Stimulated activated naive CD4-positive, alpha-beta T cell treated with Interleukin-2 at 50 U/mL for 16 hours (primary cell): ENCODE results near the gene ME3.
"Not testable (repeated sequence)": the region's sequence is repeated elsewhere in the genome, so short reads cannot be mapped to it uniquely, and the experiment has no call there.

ENCODE experiments used
- DNase-seq: peaks from one replicate; lab custom pipeline; 2025; lab: John Stamatoyannopoulos, UW

ME3 gene

DNA sequence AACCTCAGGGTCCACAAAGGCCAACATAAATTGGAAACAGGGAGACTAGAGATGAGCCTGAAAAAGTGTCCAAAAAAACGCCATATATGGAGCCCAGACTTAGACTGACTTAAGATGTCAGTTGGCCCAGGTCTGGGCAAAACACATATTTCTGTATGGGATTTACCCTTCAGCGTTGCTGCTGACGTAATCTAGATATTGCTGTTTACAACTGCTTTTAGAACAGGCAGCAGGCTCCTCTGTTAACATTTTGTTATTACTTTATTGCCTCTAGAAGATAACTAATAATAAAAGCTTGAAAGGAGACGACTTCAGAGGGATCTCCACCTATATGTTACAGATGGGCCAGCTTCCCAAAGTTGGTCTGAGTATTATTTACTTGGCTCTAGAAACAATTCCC lies 8.7 kb downstream of the ME3 start:
- DNase-seq = no peak

DNA sequence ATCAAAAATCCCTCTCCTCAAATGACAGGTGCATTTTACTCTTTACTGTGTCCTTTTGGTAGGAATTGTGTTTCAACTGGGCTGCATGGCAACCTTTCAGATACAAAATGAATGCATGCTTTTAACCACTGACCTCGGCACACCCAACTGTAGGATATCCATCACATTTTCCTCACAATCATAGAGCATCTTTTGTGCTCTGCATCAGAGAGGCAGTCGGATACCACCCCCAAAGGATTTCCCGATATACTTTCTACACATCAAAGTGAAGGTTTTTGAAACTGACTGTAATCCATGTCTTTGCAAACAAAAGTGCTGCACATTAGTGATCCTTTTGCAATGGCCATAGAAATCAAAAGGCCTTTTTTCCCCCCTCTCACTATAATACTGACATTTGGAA lies 9.1 kb downstream of the ME3 start:
- no peak for DNase-seq

DNA sequence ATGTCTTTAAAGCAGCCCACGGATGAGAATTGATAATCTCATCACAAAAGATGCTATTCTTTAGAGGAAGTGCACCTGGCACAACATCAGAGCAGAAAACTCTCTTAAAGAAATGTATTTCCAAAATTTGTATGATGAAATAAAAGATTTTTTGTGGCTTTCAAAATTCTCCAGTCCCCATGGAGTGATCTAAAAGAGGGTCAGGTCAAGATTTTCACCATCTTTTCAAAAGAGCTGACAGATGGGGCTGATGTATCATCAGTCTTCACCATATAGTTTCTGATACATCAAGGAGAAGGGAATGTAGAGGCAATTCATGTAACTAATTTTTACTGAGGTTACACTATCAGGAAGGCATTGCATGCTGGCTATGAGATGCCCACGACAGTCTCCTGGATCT lies 11.7 kb downstream of the ME3 start:
- no peak for DNase-seq

DNA sequence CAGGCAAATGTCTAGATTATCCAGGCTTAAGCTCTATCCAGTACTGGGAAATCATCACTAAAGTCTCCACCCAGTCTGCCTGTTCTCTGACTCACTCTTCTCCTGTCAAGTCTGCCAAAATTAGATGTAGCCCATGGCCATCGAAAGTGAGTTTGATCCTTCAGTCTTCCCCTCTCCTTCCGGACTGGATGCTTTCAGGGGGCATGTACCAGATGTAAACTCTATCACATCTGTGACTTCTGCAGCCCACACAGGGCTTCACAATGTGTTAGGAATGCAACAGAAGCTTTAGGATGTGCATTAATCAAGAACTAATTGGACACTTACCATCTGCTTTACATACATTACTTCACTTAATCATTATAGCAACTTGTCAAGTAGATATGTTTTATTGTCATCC lies 12.3 kb downstream of the ME3 start:
- DNase-seq = no peak

DNA sequence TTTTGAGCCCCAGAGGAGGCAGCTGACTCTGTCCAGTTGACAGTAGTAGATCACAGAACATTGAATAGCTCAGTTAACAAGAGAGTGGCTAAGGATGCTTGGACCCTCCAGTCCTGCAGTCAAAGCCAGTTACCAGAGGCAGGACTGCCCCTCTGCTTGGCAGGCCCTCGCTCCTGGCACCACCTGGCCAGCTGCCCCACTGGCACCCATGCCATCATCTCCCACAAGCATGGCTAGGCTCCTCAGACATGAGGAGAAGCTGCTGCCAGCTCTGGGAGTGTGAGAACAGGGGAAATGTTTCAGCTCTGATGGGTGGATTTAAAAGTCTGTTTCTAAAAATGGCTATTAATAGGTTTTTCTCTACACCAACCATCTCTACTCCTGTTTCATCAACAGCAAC lies 13.9 kb downstream of the ME3 start:
- no peak for DNase-seq

DNA sequence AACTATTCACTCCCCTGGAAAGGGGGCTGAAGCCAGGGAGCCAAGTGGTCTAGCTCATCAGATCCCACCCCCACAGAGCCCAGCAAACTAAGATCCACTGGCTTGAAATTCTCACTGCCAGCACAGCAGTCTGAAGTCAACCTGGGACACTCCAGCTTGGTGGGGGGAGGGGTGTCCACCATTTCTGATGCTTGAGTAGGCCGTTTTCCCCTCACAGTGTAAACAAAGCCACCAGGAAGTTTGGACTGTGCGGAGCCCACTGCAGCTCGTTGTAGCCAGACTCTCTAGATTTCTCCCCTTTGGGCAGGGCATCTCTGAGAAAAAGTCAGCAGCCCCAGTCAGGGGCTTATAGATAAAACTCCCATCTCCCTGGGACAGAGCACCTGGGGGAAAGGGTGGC lies 27.2 kb downstream of the ME3 start:
- DNase-seq = not testable (repeated sequence)

DNA sequence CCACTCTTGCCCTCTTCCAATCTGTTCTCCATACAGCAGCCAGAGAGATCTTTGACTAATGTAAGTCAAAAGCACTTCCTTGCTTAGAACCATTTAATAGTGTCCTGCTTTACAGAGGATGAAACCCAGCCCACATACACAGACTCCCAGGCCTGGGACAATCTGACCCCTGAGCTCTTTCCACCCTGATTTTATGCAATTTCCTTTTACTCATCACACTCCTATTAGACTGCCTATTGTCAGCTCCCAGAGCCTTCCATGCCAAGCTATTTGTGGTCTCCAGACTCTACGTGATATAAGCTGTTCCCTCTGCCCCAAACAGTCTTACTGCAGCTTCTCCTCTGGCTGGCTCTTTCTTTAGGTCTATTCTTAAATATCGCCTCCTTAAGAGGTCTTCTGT lies 28.1 kb downstream of the ME3 start:
- no peak for DNase-seq

DNA sequence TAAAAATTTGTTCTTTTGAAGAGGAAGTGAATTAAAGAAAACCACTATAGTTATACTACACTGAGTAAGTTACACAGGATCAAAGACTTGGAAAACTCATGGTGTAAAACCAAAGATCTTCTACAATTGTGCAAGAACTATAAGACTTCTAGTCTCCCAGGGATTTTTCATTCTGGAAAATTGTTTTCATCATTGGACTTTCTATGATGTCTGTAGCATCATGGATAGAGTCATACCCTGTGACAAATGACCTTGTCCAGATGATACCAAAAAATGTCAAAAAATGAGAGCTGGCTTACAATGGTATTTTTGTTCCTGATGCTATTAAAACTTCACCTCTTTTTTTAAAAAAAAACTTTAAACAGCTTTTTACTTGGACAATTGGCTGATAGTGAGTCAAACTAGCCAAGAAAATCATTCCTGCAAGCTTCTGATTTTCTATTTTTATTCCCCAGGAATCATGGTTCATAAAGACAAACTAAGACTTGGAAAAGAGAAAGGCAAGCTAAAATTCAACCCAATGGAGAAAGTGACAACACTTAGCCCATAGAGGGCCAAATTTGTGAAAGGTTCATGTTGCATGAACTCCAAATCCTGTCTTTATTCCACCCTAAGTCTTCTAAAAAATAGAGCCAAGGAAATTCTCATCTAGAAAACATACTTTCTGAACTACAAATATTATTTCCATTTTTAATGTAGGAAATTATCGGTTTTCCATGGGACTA lies 30.7 kb downstream of the ME3 start:
- no peak for DNase-seq

DNA sequence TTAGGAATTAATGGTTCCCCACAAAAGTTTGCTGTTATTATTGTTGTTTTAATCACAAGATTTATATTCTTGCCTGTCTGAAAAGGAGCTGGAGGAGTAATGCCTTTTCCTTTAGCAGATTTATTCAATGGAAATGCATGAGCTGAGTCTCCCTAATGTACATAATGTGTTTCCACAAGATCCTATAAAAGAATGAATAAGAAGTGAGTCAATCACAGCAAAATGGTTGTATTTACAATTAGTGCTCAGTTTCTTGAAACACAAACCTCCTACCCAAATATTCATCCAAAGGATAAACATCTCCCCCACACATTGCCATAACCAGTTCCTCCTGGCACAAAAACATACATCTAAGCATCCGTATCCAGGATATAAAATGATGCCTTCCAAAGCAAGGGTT lies 33.3 kb downstream of the ME3 start:
- no peak for DNase-seq

DNA sequence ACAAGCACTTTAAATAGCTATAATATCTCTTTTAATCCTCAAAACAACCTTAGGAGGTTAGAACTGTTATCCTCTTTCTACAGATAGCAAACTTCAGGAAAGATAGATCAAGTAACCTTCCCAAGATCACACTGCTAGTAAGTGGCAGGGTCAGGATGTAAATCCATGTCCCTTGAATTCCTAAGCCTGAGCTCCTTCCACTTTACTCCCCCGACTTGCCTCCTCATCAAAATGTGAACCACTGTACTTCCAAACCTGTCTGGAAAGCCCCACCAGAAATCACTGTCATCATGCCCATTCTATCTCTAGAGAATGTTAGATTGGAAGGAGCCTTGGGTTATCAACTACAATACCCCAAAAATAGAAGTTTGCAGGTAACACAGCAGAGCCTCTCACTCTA lies 33.7 kb downstream of the ME3 start:
- DNase-seq = no peak

DNA sequence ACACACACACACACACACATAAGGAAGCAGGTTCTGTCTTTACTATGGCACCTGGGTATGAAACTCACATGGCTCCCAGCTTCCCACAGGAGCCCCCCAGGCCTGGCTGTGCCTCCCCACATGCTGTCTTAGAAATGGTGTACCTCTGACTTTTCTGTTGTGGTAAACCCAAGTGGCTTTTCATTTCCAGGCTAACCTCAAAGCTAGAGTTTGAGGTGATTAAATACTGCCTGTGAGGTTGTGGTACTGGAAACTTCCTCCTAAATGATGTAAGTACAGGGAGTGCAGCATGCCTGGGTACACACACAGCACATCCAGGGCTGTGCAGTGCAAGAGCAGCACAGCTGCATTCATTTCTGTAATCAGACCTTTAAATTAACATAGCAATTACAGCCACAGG lies 34.4 kb downstream of the ME3 start:
- DNase-seq = no peak

DNA sequence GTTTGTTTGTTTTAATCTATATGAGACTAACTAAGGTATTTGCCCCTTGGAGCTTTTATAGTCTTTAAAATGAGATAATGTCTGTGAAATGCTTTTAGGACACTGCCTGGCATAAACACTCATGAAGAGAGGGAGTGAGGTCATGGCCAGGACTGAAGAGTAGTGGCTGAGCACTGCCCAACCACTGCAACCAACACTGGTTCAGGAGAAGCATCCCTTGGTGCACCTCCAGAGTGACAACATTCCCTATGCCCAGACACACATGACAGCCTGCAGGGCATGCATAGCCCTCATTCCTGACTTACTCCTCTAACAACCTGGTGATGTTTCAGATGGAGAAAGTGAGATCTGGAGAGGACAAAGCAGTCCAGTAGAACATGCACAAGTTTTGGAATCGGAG lies 36.1 kb downstream of the ME3 start:
- no peak for DNase-seq

DNA sequence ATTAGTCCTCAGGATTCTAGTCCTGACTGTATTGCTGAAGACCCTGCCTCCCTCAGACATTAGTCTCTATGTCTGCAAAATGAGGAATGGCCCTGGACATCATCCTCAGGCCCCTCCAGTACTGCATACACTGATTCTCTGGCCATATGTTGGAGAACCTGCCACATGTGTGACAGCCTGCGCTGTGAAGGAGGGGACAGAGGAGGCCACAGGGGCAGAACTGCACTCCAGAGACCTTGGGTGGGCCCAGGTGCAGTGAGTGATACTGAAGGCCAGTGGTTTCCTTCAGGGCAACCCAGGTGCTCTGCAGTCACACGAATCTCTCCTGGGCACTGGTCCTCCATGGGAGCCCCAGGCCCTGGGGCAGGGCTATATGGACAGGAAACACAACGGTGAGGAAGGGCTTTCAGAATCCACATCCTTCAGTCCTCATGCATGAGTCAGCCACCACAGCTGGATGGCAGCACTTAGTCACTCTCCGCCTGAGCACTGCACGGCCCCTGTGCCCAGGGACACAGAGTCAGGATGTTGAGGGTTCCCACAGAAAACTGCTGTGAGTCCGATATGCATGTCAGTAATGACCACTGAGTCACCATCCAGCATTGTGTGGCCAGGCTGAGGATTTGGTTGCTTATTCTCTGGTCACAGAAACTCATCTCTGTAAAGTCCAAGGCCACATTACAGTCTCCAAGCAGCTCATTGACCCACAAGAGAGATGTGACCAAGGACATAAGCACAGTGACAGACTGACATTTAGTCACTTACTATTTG lies 39.7 kb downstream of the ME3 start:
- DNase-seq = no peak

DNA sequence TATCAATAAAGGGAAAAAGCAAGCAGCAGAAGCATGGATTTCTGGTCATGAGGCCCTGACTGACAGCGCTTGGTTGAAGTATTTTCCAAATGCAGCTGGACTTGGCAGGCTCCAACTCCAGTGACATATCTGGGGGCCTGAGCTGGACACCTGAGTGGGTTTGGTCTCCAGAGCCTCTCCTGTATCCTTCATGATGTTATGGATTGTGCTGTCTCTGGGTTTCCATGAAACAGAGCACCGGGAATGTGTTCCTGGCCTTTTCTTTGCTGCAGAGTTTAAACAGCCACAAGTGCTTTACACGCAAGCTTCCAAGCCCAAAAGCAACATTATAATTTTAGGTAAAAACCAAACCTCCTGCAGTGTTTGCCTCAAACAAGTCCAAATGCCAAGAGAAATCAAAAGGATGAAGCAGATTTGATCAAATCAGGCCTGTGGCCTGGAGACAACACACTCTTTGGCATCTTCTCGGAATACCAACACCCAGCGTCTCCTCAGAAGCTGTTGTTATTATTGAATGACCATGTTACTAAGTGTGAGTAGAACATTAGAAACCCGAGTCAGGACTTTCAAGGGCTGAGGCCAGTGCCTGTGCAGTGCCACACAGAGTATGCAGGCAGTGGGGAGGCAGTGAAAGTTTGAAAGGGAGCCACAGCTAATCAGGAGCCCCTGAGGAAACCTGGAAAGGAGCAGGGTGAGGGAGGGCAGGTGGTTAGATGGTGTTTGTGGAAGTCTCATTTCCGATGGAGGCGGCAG lies 42.0 kb downstream of the ME3 start:
- DNase-seq = no peak

DNA sequence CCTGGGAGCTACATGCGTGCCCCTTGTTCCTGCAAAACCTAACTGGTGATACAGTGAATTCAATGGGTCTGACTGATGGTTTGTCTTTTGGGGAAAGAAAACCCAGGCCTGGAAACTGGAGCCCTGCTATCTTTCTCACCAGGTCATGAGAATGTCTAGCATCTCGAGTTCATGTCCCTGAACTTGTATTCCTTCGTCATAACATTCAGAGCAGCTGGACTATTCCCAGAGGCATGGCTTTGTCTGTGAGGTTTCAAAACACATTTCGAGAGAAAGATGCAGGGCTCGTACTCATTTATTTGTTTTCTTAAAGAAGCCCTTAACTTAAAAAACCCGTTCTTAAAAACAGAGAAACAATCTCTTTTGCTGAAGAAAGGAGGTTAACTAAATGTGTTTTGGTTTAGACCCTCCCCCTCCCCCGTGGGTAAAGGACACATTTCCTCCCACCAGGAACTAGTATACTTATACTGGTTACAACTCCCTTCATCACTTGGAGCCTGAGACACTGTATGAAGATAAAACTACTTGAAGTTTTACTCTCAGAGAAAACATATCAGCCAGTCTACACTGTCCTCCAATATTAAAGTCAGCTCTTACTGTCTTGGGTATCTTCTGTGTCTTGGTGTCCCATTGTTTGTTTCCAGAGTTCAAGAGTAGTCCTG lies 43.2 kb downstream of the ME3 start:
- DNase-seq = no peak

DNA sequence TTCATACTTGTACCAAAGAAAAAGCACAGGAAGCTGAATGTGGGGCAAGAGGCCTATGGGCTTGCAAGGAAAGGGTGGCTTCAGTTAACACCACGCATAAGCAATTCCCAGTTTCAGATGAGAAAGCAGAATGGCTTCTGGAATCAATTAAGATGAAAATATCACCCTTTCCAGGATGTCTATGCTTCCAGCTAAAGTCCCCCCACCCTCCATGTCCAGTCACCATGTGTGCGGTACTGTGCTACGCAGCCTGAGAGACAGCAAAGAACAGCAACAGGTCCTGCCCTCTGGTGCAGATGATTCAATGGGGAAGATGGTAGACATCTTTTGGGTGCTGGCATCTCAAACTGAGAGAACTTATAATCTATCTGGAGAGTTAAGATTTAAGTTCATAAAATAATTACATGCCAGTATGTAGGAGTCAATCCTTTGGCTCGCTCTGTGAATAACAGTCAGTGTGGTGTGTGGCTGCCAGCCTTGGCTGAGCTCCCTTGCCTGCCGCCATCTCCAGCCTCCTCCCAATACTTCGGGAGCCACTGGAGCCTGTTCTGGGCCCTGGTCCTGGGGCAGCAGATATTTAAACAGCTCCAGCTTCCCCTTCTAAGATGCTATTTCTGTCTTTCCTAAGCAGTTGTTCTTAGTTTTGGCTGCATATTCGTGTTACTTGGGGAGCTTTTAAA lies 44.5 kb downstream of the ME3 start:
- no peak for DNase-seq

DNA sequence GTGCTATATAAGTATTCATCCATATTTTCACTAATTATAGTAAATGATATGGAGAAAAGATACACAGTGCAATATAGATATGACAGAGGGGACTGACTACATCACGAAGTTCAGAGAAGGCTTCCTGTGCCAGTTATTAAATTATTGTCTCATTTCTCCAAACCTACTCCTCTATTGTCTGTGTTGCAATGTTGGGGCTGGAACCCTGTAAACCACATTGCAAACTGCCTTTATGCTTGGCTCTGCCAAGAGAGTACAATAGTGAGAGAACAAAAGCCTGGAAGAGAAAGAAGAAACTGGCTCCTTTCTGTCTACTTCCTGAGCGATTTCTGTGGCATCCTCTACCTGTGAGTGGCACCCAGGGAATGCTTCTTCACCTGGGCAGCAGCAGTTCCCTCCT lies 46.4 kb downstream of the ME3 start:
- DNase-seq = no peak

DNA sequence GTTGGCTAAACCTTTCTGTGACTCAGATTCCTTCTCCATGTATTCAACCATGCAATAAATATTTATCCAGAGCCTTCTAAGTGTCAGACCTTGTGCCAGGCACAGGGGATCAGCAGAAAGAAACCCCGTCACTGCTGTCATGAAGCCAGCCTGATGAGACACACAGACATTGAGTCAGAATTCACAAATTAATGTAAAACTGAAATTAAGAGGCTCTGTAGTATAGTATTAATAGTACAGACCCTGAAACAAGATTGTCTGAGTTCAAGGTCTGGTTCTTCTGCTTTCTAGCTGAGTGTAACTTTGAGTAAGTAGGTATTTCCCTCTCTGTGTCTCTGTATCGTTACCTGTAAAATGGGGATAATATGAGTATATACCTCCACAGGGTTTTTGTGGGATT lies 46.9 kb downstream of the ME3 start:
- no peak for DNase-seq

DNA sequence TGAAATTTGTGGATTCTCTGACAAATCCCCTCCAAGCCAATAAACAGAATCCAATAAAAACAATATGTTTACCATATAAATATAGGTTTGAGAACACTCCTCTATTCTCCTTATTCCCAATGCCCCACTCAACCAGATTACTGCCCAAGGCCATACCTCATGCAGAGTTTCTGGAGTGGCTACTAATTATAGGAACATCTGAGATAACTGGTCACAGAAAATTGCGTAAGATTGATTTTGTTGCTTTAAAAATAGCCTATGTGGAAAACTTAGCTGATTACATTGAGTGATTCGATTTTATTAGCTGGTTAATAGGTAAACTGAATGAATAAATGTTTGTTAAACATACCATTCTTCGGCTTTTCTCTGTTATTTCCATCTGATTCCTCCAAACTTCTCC lies 48.0 kb downstream of the ME3 start:
- DNase-seq = no peak

DNA sequence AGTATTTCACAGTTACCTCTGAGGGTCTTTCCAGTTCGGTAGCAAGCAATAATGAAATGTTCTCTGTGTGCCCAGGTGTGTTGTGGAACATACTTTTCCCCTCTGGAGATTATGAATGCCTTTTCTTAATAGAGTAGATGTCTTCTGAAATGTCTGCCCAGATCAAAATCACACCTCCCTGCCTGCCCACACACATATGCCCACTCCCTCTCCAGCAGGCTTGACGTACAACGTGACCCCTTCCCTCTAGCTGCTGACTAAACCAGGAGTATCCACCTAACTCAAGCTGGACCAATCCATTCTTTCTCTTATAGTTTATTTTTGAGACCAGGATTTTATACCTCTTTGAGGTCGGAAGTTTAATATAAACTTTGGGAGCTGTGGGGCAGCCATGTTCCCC lies 48.7 kb downstream of the ME3 start:
- DNase-seq = no peak

DNA sequence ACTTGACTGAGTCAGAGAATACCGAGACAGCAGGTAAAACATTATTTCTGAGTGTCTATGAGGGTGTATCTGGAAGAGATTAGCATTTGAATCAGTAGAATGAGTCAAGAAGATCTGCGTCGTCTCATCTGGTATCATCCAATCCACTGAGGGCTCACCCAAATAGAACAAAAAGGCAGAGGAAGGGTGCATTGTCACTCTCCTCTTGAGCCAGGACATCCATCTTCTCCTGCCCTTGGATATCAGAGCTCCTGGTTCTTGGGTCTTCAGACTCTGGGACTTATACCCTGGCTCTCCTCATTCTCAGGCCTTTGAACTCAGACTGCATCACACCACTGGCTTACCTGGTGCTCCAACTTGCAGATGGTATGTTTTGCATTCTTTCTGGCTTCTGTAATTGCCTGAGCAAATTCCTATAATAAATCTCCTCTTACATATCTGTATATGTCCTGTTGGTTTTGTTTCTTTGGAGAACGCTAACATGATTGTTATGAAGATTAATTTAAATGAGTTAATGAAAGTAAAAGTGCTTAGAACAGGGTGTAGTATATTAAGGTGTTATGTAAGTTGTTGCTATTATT lies 49.3 kb downstream of the ME3 start:
- no peak for DNase-seq

DNA sequence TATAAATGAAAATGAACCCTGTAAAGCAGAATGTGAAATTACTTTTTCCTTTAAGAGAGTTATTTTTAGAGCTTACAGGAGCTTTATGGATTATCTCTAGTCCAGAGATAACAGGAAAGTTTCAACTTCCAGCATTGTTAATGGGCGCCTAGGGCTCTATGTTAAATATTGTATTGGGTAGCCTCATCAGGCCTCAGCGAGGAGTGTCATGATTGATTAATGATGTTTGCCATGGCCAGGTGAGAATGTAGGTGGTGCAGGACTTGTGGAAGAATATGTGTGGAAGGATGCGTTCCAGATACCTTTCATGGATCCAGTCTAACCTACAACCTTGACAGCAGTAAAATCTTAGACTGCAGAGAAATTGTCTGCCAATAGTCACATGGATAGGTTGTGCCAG lies 50.6 kb downstream of the ME3 start:
- DNase-seq = no peak
